Measurements from ENCODE around the gene SAMHD1. TPM values are rescaled to one million over a fixed set of nuclear protein-coding genes. Genes with fewer than 3 reads are reported as not detected.

The SAMHD1 gene
- total and polyA plus RNA-seq, 12 donors: 14.0 to 105 (median 30.8) TPM

GRCh38 chr20:36959242-36959641 is 7.7 kb upstream of the SAMHD1 start:
- no peaks in the 10 kb centered on the region for H3K36me3 ChIP-seq
- 84 to 87% methylated on average over 4 of the region's 4 CpGs for WGBS, 2 donors
- intact Hi-C loops (cut with DNase I): no loop called here
- no peaks in the 10 kb centered on the region for H3K27me3 ChIP-seq
- ATAC-seq (no peak), DNase-seq (no peak)
- no peak for TF ChIP-seq CTCF (IDR thresholded peaks at IDR 0.05)
- H3K27ac ChIP-seq: peak overlapping the region in 1 of 10 donors; percentile 76
- peaks cover 0 to 47% (median 0%) of the 10 kb centered on the region in 9 donors for H3K4me1 ChIP-seq
- H3K9me3 ChIP-seq: peaks cover 0 to 10% (median 0%) of the 10 kb centered on the region in 11 donors
- H3K4me3 ChIP-seq: no peak overlapping the region

GRCh38 chr20:36957875-36958667 is 6.6 kb upstream of the SAMHD1 start:
- no peaks in the 10 kb centered on the region for H3K27me3 ChIP-seq
- peaks cover 0 to 10% (median 0%) of the 10 kb centered on the region in 11 donors for H3K9me3 ChIP-seq
- H3K4me1 ChIP-seq: peaks cover 0 to 50% (median 0%) of the 10 kb centered on the region in 9 donors
- intact Hi-C loops (cut with DNase I): no loop called here
- ATAC-seq: peak in 7 of 8 donors; percentile 64 to 79 (median 73)
- no peak overlapping the region for H3K4me3 ChIP-seq
- 88 to 89% methylated on average over 10 of the region's 10 CpGs for WGBS, 2 donors
- peak overlapping the region in 1 of 10 donors; percentile 83 for H3K27ac ChIP-seq
- H3K36me3 ChIP-seq: no peaks in the 10 kb centered on the region
- DNase-seq: no peak
- TF ChIP-seq CTCF (IDR thresholded peaks at IDR 0.05): no peak

- peak overlapping the region in 1 of 10 donors; percentile 83 for H3K27ac ChIP-seq
Observed at GRCh38 chr20:36956674-36957073, 5.2 kb upstream of the SAMHD1 start.

GRCh38 chr20:36956016-36956415 is 4.5 kb upstream of the SAMHD1 start:
- H3K4me1 ChIP-seq: peaks cover 0 to 57% (median 6%) of the 10 kb centered on the region in 9 donors
- DNase-seq: no peak
- no peaks in the 10 kb centered on the region for H3K9me3 ChIP-seq
- no peaks in the 10 kb centered on the region for H3K36me3 ChIP-seq
- WGBS, 2 donors: 57 to 76% methylated on average over 3 of the region's 3 CpGs
- H3K4me3 ChIP-seq: no peak overlapping the region
- H3K27me3 ChIP-seq: no peaks in the 10 kb centered on the region
- H3K27ac ChIP-seq: peak overlapping the region in 1 of 10 donors; percentile 83
- intact Hi-C loops (cut with DNase I): no loop called here
- no peak for ATAC-seq
- no peak for TF ChIP-seq CTCF (IDR thresholded peaks at IDR 0.05)

More at GRCh38 chr20:36956674-36957073, 5.2 kb upstream of the SAMHD1 start:
- no peaks in the 10 kb centered on the region for H3K27me3 ChIP-seq
- TF ChIP-seq CTCF (IDR thresholded peaks at IDR 0.05): no peak
- H3K4me3 ChIP-seq: no peak overlapping the region
- DNase-seq (no peak), ATAC-seq (no peak)
- H3K9me3 ChIP-seq: no peaks in the 10 kb centered on the region
- WGBS, 2 donors: 82 to 95% methylated on average over 2 of the region's 2 CpGs
- intact Hi-C loops (cut with DNase I): no loop called here
- no peaks in the 10 kb centered on the region for H3K36me3 ChIP-seq
- H3K4me1 ChIP-seq: peaks cover 0 to 57% (median 6%) of the 10 kb centered on the region in 9 donors
